ENCODE data around the gene CPA5. TPM values are rescaled to one million over a fixed set of nuclear protein-coding genes. Genes with fewer than 3 reads are reported as not detected.

The CPA5 gene
- total and polyA plus RNA-seq, 9 of the 15 experiments (the other 6 are each of a cell fraction or from before 2014, with no cell fraction given) = 0.13 to 2.4 (median 0.91) TPM

DNA sequence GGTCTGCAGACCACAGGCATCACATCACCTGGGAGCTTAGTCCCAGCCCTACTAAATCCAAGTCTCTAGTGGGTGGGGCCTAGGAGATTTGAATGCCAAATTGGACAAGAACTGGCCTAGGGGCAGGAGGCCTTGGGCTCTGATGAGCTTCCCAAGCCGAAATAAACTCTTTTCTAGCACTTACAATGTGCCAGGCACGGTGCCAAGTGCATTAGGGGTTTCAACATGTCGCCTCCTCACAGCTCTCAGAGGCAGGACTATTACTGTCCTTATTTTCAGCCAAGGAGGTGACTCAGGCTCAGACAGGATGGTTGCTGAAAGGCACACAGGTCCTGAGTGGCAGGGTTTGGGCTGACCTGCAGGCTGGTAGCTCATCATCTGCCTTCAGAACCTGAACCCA lies 26.4 kb downstream of the CPA5 start:
- DNase-seq (ENCODE audit: extremely low read depth in 1 of 4, low spot score in 3 of 4) (no peak), FAIRE-seq (no peak), ATAC-seq (no peak)
- peaks cover 0 to 4% of the 10 kb centered on the region in 2 experiments; a peak in 1 of 5 replicates for H3K27me3 ChIP-seq (ENCODE audit: control insufficient read depth in 2 of 2, insufficient read depth in 2 of 2, low read length in 2 of 2)
- POLR2A ChIA-PET = interaction anchor here (0.6 to 1.6 kb wide), 2 partner anchors 10 to 351 kb away, joined by 3 read pairs; partner anchors contain the start of gene CPA1
- no peaks in the 10 kb centered on the region for H3K79me2 ChIP-seq (ENCODE audit: control insufficient read depth, insufficient read depth, low read length)
- intact Hi-C loops (cut with micrococcal nuclease) = no loop called here
- no peak overlapping the region for H3K9ac ChIP-seq (ENCODE audit: insufficient read depth in 1 of 2, low read depth in 2 of 2, low read length in 2 of 2)
- no peak for TF ChIP-seq JUN (IDR thresholded peaks at IDR 0.05; ENCODE audit: borderline replicate concordance, low read depth, low read length)
- TF ChIP-seq JUN (CRISPR knock-in tag; IDR thresholded peaks at IDR 0.05; ENCODE audit: borderline replicate concordance) = 0 out of 2 replicates have a peak, but pooled peaks have one; percentile 30
- no peak for TF ChIP-seq MIER1 (IDR thresholded peaks at IDR 0.05; ENCODE audit: low read depth)
- peak; percentile 22; the same call in 1 of the 2 replicates for TF ChIP-seq ZNF143 (CRISPR knock-in tag; IDR thresholded peaks at IDR 0.05)
- H3K4me2 ChIP-seq (ENCODE audit: insufficient read depth, low read length) = no peak overlapping the region
- H3K36me3 ChIP-seq (ENCODE audit: control insufficient read depth, insufficient read depth, low read length) = no peaks in the 10 kb centered on the region
- no peak overlapping the region for H3K4me3 ChIP-seq
- CTCF ChIA-PET (ENCODE audit: low intra/inter-chr PET ratio) = no interaction called here
- H3K27ac ChIP-seq (ENCODE audit: extremely low read depth, low read depth, low read length) = no peak overlapping the region
- no peak overlapping the region for H2AFZ ChIP-seq (ENCODE audit: low read depth, low read length)
- in situ Hi-C loops (cut with MboI) = no loop called here
- peaks cover 9 to 11% of the 10 kb centered on the region in 2 experiments for H3K4me1 ChIP-seq (replicated peaks in 1 of 2; ENCODE audit: control insufficient read depth in 2 of 2, insufficient read depth in 2 of 2, low read length in 2 of 2)
- no peaks in the 10 kb centered on the region for H4K20me1 ChIP-seq (replicated peaks; ENCODE audit: control insufficient read depth, insufficient read depth, low read length)
- 0 out of 2 replicates have a peak, but pooled peaks cover under 1% of the 10 kb centered on the region for H3K9me3 ChIP-seq (replicated peaks; ENCODE audit: control insufficient read depth, insufficient read depth, low read depth, low read length)
- H3K9me1 ChIP-seq (ENCODE audit: control insufficient read depth, insufficient read depth, low read length) = no peaks in the 10 kb centered on the region
- WGBS (ENCODE audit: insufficient coverage, low coverage, missing lambda C conversion rate) = 17% methylated on average over 3 of the region's 3 CpGs
- no TSS peak for BruUV-seq (replicated peaks)

DNA sequence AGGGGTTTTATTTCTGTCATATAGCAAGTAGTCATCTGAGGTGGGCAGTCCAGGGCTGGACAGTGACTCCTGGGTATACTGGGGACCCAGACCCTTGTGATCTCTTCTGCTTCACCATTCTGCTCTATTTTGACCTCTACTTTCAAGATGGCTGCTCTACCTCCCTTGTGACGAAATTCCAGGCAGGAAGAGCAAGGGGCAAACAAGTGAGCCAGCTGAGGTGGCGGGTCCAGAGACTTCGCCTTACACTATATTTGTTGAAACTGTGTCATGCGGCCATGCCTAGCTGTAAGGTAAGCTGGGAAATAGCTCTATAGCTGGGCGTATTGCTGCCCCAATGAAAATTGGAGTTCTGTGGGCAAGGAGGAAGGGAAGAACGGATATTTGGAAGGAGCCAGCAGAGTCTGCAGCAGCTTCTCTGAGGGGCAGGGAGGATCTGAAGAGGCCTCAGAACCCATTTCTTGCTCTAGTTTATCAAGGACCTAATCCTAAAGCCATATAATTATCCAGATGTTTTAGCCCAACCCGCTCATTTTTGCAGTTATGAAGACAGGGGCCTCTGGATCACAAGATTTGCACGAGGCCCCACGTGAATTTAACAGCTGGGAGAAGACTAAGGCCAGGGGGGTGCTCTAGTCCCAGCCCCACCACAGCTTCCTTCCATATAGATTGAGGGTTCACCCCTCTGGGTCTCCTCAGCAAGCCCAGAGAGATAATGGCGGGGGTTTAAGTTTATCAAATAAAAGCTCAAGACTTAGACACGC lies 28.0 kb downstream of the CPA5 start:
- no peak overlapping the region for H3K4me2 ChIP-seq (ENCODE audit: insufficient read depth, low read length)
- DNase-seq (ENCODE audit: extremely low read depth in 1 of 4, low spot score in 3 of 4) = no peak
- no TSS peak for BruUV-seq (replicated peaks)
- FAIRE-seq = no peak
- peak overlapping the region; percentile 84 for H2AFZ ChIP-seq (ENCODE audit: low read depth, low read length)
- peaks cover 9 to 11% of the 10 kb centered on the region in 2 experiments for H3K4me1 ChIP-seq (replicated peaks in 1 of 2; ENCODE audit: control insufficient read depth in 2 of 2, insufficient read depth in 2 of 2, low read length in 2 of 2)
- no peaks in the 10 kb centered on the region for H3K36me3 ChIP-seq (ENCODE audit: control insufficient read depth, insufficient read depth, low read length)
- H3K9ac ChIP-seq (ENCODE audit: insufficient read depth in 1 of 2, low read depth in 2 of 2, low read length in 2 of 2) = no peak overlapping the region
- no peaks in the 10 kb centered on the region for H3K9me1 ChIP-seq (ENCODE audit: control insufficient read depth, insufficient read depth, low read length)
- in situ Hi-C loops (cut with MboI) = no loop called here
- CTCF ChIA-PET (ENCODE audit: low intra/inter-chr PET ratio) = no interaction called here
- peaks cover 0 to 4% of the 10 kb centered on the region in 2 experiments; a peak in 1 of 5 replicates for H3K27me3 ChIP-seq (ENCODE audit: control insufficient read depth in 2 of 2, insufficient read depth in 2 of 2, low read length in 2 of 2)
- WGBS (ENCODE audit: insufficient coverage, low coverage, missing lambda C conversion rate) = 47% methylated on average over 11 of the region's 11 CpGs
- intact Hi-C loops (cut with micrococcal nuclease) = no loop called here
- H3K4me3 ChIP-seq = no peak overlapping the region
- H3K9me3 ChIP-seq (replicated peaks; ENCODE audit: control insufficient read depth, insufficient read depth, low read depth, low read length) = 0 out of 2 replicates have a peak, but pooled peaks cover 3% of the 10 kb centered on the region
- no peaks in the 10 kb centered on the region for H4K20me1 ChIP-seq (replicated peaks; ENCODE audit: control insufficient read depth, insufficient read depth, low read length)
- POLR2A ChIA-PET = interaction anchor here (0.5 to 1.6 kb wide), 2 partner anchors 8 to 122 kb away, joined by 3 to 4 read pairs; partner anchors contain the start of gene CPA1
- no peak for ATAC-seq
- H3K27ac ChIP-seq (ENCODE audit: extremely low read depth, low read depth, low read length) = no peak overlapping the region
- no peaks in the 10 kb centered on the region for H3K79me2 ChIP-seq (ENCODE audit: control insufficient read depth, insufficient read depth, low read length)
- no peak for TF ChIP-seq ZNF586 (CRISPR knock-in tag; conservative IDR thresholded peaks at IDR 0.05)
- TF ChIP-seq, protein P1, sequence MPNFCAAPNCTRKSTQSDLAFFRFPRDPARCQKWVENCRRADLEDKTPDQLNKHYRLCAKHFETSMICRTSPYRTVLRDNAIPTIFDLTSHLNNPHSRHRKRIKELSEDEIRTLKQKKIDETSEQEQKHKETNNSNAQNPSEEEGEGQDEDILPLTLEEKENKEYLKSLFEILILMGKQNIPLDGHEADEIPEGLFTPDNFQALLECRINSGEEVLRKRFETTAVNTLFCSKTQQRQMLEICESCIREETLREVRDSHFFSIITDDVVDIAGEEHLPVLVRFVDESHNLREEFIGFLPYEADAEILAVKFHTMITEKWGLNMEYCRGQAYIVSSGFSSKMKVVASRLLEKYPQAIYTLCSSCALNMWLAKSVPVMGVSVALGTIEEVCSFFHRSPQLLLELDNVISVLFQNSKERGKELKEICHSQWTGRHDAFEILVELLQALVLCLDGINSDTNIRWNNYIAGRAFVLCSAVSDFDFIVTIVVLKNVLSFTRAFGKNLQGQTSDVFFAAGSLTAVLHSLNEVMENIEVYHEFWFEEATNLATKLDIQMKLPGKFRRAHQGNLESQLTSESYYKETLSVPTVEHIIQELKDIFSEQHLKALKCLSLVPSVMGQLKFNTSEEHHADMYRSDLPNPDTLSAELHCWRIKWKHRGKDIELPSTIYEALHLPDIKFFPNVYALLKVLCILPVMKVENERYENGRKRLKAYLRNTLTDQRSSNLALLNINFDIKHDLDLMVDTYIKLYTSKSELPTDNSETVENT (CRISPR knock-in tag; IDR thresholded peaks at IDR 0.05) = no peak
- no peak for TF ChIP-seq CHCHD3 (CRISPR knock-in tag; IDR thresholded peaks at IDR 0.05)
- TF ChIP-seq SMAD1 (IDR thresholded peaks at IDR 0.05; ENCODE audit: low read depth, low read length, partially characterized antibody) = no peak
- 0 out of 2 replicates have a peak, but pooled peaks have one; percentile 26 for TF ChIP-seq ZNF695 (CRISPR knock-in tag; IDR thresholded peaks at IDR 0.05)
- TF ChIP-seq, protein P2, sequence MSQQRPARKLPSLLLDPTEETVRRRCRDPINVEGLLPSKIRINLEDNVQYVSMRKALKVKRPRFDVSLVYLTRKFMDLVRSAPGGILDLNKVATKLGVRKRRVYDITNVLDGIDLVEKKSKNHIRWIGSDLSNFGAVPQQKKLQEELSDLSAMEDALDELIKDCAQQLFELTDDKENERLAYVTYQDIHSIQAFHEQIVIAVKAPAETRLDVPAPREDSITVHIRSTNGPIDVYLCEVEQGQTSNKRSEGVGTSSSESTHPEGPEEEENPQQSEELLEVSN (IDR thresholded peaks at IDR 0.05; ENCODE audit: borderline replicate concordance in 1 of 2, extremely low read depth in 1 of 2, insufficient read depth in 1 of 2, insufficient read length in 1 of 2, low read depth in 1 of 2, low read length in 1 of 2, poor library complexity in 1 of 2, severe bottlenecking in 1 of 2) = peak in 1 of 2 experiments; percentile 36

Data from K562 (cell line).